HepG2 (cell line): Measurements from ENCODE around the gene ANKRD29. TPM values are rescaled to one million over a fixed set of nuclear protein-coding genes. Genes with fewer than 3 reads are reported as not detected.

ENCODE experiments used
- CENPT ChIP-seq: sonication (generic); formaldehyde crosslinking; IDR thresholded peaks from 2 replicates; pipeline ENCODE4 v1.8.0; 2022; ENCODE audit warnings: low read depth, mild to moderate bottlenecking, moderate library complexity, missing genetic modification reagents
- GATAD2A ChIP-seq: IDR thresholded peaks from 2 replicates; pipeline ENCODE4 v1.6.1; 2016
- KDM6A ChIP-seq: IDR thresholded peaks from 2 replicates; pipeline ENCODE4 v1.6.1; 2016; ENCODE audit warnings: low read depth
- NR3C1 ChIP-seq: sonication (generic); formaldehyde crosslinking; IDR thresholded peaks from 2 replicates; pipeline ENCODE4 v1.4.0; 2020; ENCODE audit warnings: missing genetic modification reagents
- NRL ChIP-seq: sonication (generic); formaldehyde crosslinking; IDR thresholded peaks from 2 replicates; pipeline ENCODE4 v1.5.0; 2020; ENCODE audit warnings: missing genetic modification reagents, mild to moderate bottlenecking, moderate library complexity, borderline replicate concordance
- RAD51 ChIP-seq: fragments of 450-650 bp; IDR thresholded peaks from 2 replicates; pipeline ENCODE4 v1.6.1; 2016; ENCODE audit warnings: borderline replicate concordance
- SP140L ChIP-seq: sonication (generic); formaldehyde crosslinking; IDR thresholded peaks from 2 replicates; pipeline ENCODE4 v1.4.0; 2020; ENCODE audit warnings: missing genetic modification reagents, borderline replicate concordance
- ZBTB37 ChIP-seq: sonication (generic); formaldehyde crosslinking; IDR thresholded peaks from 2 replicates; pipeline ENCODE4 v1.4.0; 2020; ENCODE audit warnings: mild to moderate bottlenecking, missing genetic modification reagents
- ZFP62 ChIP-seq: sonication (generic); formaldehyde crosslinking; IDR thresholded peaks from 2 replicates; pipeline ENCODE4 v1.4.0; 2020; ENCODE audit warnings: missing genetic modification reagents
- ZMYM4 ChIP-seq: sonication (generic); formaldehyde crosslinking; IDR thresholded peaks from 2 replicates; pipeline ENCODE4 v1.8.1; 2023; ENCODE audit warnings: mild to moderate bottlenecking, missing genetic modification reagents
- ZNF275 ChIP-seq: sonication (generic); formaldehyde crosslinking; IDR thresholded peaks from 2 replicates; pipeline ENCODE4 v1.8.0; 2022; ENCODE audit warnings: missing genetic modification reagents, mild to moderate bottlenecking, inconsistent platforms, borderline replicate concordance
- ZNF343 ChIP-seq: sonication (generic); formaldehyde crosslinking; IDR thresholded peaks from 2 replicates; pipeline ENCODE4 v1.4.0; 2020; ENCODE audit warnings: mild to moderate bottlenecking, missing genetic modification reagents
- ZNF546 ChIP-seq: sonication (generic); formaldehyde crosslinking; conservative IDR thresholded peaks from 2 replicates; pipeline ENCODE4 v1.8.1; 2023; ENCODE audit warnings: mild to moderate bottlenecking, missing genetic modification reagents
- ZNF607 ChIP-seq: sonication (generic); formaldehyde crosslinking; IDR thresholded peaks from 2 replicates; pipeline ENCODE4 v1.5.1; 2020; ENCODE audit warnings: missing genetic modification reagents, mild to moderate bottlenecking, borderline replicate concordance
- ZNF879 ChIP-seq: sonication (generic); formaldehyde crosslinking; IDR thresholded peaks from 2 replicates; pipeline ENCODE4 v1.8.1; 2023; ENCODE audit warnings: missing genetic modification reagents
- polyA plus RNA-seq, 8 experiments: library from polyadenylated mRNA; depleted of rRNA in 3 of 8; stranded (reverse) in 7 of 8; unstranded in 1 of 8; fragments of >200 nt; fragmentation: Illumina TruSeq in 4 of 8; extraction: Trizol in 4 of 8; gene quantifications; 2 replicates each; pipeline versions ENCODE4 v1.2.1 to v1.2.3, GENCODE V29; 2011 to 2016; ENCODE audit warnings: low read depth in 4 of 8, missing spikeins in 1 of 8, mixed read lengths in 1 of 8; ENCODE audit not compliant: insufficient read depth in 1 of 8
- total RNA-seq, 5 experiments: library from RNA; depleted of rRNA; stranded (reverse); fragments of >200 nt; fragmentation: Illumina TruSeq; extraction: Trizol; gene quantifications; 2 replicates each; pipeline ENCODE4 v1.2.3, GENCODE V29; 2016; ENCODE audit warnings: low read depth in 1 of 5
- TF ChIP-seq, protein P1 (sequence below): IDR thresholded peaks from 2 replicates; pipeline ENCODE4 v1.6.1; 2012; ENCODE audit warnings: low read length, improper control_type of control experiment
- TF ChIP-seq, protein P2 (sequence below): sonication (generic); formaldehyde crosslinking; IDR thresholded peaks from 2 replicates; pipeline ENCODE4 v1.4.0; 2020; ENCODE audit warnings: missing genetic modification reagents
- TF ChIP-seq, protein P3 (sequence below): sonication (generic); formaldehyde crosslinking; IDR thresholded peaks from 2 replicates; pipeline ENCODE4 v1.4.0; 2020; ENCODE audit warnings: missing genetic modification reagents

The ANKRD29 gene
- total and polyA plus RNA-seq, 2 of the 13 experiments (the other 11 are each of a cell fraction or from before 2014, with no cell fraction given): not detected

DNA sequence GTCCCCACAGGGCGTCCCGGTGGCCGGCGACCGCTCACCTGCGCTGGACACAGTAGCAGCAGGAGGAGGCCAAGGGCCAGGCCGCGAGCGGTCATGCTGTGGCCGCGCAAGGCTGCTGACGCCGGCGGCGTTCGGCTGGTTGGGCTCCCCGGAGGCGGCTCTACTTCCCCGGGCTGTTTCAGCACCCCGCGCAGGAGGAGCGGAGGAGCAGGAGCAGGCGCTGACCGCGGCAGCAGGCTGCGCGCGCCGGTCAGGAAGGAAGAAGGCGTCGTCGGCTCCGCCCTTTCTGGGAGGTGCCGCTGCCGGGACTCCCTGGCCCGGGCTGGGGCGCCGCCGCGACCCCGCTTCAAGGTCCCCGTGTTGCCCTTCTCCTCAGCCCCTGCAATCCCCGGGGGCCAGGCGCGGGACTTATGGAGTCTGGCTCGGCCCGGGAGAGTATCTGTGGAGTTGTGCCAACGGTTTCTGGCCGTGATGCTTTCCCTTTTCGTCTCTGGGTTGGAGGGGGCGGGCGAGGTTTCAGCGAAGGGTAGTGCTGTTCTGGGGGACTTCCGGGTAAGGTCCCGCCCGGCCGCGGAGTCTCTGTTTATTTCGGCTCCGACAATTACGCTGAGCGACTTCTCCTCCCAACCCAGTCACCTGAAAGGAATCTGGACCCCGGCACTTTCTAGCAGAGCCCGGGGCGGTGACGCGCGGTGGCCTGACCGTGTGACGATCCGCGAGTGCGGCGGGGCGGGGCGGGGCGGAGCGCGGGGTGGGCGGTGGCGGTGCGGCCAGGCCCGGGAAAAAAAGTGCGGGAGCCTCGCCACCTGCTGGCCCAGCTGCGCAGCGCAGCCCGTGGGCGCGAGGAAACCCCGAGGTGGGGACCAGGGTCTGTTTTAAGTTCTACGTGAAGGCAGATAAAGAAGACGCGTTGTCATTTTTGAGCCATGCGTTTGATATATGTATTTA, 76.2 kb downstream of the ANKRD29 start, which contains the start of gene NPC1 (continued):
- TF ChIP-seq, protein P1, sequence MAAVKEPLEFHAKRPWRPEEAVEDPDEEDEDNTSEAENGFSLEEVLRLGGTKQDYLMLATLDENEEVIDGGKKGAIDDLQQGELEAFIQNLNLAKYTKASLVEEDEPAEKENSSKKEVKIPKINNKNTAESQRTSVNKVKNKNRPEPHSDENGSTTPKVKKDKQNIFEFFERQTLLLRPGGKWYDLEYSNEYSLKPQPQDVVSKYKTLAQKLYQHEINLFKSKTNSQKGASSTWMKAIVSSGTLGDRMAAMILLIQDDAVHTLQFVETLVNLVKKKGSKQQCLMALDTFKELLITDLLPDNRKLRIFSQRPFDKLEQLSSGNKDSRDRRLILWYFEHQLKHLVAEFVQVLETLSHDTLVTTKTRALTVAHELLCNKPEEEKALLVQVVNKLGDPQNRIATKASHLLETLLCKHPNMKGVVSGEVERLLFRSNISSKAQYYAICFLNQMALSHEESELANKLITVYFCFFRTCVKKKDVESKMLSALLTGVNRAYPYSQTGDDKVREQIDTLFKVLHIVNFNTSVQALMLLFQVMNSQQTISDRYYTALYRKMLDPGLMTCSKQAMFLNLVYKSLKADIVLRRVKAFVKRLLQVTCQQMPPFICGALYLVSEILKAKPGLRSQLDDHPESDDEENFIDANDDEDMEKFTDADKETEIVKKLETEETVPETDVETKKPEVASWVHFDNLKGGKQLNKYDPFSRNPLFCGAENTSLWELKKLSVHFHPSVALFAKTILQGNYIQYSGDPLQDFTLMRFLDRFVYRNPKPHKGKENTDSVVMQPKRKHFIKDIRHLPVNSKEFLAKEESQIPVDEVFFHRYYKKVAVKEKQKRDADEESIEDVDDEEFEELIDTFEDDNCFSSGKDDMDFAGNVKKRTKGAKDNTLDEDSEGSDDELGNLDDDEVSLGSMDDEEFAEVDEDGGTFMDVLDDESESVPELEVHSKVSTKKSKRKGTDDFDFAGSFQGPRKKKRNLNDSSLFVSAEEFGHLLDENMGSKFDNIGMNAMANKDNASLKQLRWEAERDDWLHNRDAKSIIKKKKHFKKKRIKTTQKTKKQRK: no peak
- no peak for TF ChIP-seq CENPT
- no peak for TF ChIP-seq ZFP62 (CRISPR knock-in tag)
- TF ChIP-seq KDM6A (CRISPR knock-in tag): no peak; the same call in 1 of the 2 replicates
- TF ChIP-seq, protein P2, sequence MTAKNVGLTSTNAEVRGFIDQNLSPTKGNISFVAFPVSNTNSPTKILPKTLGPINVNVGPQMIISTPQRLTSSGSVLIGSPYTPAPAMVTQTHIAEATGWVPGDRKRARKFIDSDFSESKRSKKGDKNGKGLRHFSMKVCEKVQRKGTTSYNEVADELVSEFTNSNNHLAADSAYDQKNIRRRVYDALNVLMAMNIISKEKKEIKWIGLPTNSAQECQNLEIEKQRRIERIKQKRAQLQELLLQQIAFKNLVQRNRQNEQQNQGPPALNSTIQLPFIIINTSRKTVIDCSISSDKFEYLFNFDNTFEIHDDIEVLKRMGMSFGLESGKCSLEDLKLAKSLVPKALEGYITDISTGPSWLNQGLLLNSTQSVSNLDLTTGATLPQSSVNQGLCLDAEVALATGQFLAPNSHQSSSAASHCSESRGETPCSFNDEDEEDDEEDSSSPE: peak; percentile 19
- TF ChIP-seq, protein P3, sequence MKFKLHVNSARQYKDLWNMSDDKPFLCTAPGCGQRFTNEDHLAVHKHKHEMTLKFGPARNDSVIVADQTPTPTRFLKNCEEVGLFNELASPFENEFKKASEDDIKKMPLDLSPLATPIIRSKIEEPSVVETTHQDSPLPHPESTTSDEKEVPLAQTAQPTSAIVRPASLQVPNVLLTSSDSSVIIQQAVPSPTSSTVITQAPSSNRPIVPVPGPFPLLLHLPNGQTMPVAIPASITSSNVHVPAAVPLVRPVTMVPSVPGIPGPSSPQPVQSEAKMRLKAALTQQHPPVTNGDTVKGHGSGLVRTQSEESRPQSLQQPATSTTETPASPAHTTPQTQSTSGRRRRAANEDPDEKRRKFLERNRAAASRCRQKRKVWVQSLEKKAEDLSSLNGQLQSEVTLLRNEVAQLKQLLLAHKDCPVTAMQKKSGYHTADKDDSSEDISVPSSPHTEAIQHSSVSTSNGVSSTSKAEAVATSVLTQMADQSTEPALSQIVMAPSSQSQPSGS (CRISPR knock-in tag): peak; percentile 12; the same call in 1 of the 2 replicates
- no peak for TF ChIP-seq RAD51
- peak; percentile 57; the same call in 1 of the 2 replicates for TF ChIP-seq ZNF607
- no peak for TF ChIP-seq SP140L (CRISPR knock-in tag)
- peak; percentile 50; the same call in 1 of the 2 replicates for TF ChIP-seq ZMYM4 (CRISPR knock-in tag)
- TF ChIP-seq ZNF879 (CRISPR knock-in tag): 0 out of 2 replicates have a peak, but pooled peaks have one; percentile 83
- 0 out of 2 replicates have a peak, but pooled peaks have one; percentile 76 for TF ChIP-seq ZNF546
- TF ChIP-seq ZNF275 (CRISPR knock-in tag): peak; percentile 52; the same call in 1 of the 2 replicates
- TF ChIP-seq ZBTB37 (CRISPR knock-in tag): no peak
- no peak; the same call in 1 of the 2 replicates for TF ChIP-seq GATAD2A
- peak; percentile 48; the same call in 1 of the 2 replicates for TF ChIP-seq NRL (CRISPR knock-in tag)
- TF ChIP-seq NR3C1 (CRISPR knock-in tag): no peak
- TF ChIP-seq ZNF343 (CRISPR knock-in tag): no peak
